ENCODE data around the gene PRKAR1B. TPM values are rescaled to one million over a fixed set of nuclear protein-coding genes. Genes with fewer than 3 reads are reported as not detected.

The PRKAR1B gene
- total and polyA plus RNA-seq, 8 donors, result 16.3 to 43.5 (median 37.6) TPM

DNA sequence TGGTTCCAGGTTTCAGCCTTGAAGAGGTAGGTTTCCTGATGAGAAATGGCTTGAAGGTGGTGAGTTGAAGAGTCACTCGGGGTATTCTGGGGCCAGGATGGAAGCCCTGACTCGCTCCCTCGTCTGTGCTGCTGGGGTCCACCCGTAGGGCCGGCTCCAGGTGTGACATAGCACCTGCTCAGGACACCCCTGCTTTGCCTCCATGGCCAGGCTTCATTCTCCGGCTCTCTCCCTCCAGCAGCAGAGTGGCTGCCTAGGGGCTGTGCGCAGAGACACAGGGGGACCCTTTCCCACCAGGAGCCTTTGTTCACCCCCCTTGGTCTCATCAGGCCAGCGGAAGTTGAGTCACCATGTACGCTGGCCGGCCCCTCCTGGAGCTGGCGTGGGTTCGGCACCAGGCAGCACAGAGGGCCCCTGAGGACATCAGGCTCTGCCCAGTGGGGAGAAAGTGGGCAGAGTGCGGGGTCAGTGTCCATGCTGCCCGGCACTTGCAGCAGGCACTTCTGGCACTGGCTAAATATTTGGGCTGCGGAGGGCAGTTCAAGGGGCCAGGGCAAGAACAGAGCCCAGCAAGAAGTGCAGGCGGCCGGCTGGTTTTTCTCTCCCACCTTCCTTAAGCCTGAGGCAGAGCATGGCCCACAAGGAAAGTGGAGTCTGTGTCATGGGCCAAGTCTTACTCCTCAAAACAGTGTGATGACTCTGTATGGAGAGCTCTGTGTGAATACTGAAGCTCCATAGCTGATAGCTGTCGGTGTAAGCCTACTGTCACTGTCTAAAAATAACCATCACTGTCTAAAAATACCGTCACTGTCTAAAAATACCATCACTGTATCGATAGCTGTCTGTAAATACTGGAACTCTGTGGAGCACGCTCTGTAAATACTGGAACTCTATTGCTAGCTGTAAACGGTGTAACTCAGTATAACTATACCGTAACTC lies 3.7 kb upstream of the PRKAR1B start:
- peaks cover 0 to 11% of the 10 kb centered on the region in 2 donors for H3K9me3 ChIP-seq
- H3K36me3 ChIP-seq, result peaks cover 0 to 34% of the 10 kb centered on the region in 2 donors
- no peak overlapping the region for H3K27ac ChIP-seq
- DNase-seq, result peak in 1 of 4 donors; percentile 15
- intact Hi-C loops (cut with DNase I), result no loop called here
- TF ChIP-seq, protein P1, sequence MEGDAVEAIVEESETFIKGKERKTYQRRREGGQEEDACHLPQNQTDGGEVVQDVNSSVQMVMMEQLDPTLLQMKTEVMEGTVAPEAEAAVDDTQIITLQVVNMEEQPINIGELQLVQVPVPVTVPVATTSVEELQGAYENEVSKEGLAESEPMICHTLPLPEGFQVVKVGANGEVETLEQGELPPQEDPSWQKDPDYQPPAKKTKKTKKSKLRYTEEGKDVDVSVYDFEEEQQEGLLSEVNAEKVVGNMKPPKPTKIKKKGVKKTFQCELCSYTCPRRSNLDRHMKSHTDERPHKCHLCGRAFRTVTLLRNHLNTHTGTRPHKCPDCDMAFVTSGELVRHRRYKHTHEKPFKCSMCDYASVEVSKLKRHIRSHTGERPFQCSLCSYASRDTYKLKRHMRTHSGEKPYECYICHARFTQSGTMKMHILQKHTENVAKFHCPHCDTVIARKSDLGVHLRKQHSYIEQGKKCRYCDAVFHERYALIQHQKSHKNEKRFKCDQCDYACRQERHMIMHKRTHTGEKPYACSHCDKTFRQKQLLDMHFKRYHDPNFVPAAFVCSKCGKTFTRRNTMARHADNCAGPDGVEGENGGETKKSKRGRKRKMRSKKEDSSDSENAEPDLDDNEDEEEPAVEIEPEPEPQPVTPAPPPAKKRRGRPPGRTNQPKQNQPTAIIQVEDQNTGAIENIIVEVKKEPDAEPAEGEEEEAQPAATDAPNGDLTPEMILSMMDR (IDR thresholded peaks at IDR 0.05), result no peak
- no peaks in the 10 kb centered on the region for H3K27me3 ChIP-seq
- peaks cover 6 to 16% of the 10 kb centered on the region in 2 donors for H3K4me1 ChIP-seq
- no peak for ATAC-seq
- H3K4me3 ChIP-seq, result no peak overlapping the region

DNA sequence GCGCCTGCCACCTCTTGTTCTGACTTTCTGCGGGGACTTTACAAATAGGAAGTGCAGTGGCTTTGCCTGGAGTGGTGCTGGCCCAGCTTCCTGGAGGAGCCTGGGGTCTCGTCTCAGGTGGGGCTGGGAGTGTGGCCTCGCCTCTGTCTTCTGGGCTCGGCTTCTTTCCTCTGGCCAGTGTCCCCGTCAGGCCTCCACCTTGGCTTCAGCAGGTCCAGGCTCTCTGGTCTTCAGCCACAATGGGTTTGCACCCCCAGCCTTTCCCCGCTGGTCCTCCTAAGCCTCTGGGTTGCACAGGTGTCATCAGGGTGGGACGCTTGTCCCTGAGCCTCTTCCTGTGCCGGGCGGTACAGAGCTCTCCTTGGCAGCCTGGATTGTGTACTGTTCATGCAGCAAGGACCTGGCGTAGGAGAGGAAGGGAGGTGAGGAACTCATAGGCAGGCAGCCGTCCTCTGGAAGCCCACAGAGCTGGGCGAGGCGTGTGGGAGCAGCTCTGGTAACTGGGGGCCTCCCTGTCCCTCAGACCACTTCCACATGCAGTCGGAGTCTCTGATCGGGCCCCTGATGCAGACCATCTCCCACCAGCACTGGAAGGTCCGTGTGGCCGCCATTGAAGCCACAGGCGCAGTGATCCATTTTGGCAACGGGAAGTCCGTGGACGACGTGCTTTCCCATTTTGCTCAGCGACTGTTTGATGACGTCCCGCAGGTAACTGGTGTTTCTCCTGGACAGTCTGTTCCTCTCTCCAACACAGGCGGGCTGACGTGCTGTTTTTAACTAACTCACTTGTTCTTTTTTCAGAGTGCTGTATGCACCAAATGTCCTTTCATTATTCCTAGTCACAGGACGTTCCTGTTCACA lies 2.3 kb upstream of the PRKAR1B start:
- TF ChIP-seq, protein P1 (IDR thresholded peaks at IDR 0.05), result no peak
- intact Hi-C loops (cut with DNase I), result no loop called here
- Histone ChIP-seq H3K9me3 (peaks cover 0 to 7% of the 10 kb centered on the region in 2 donors), H3K4me3 (no peak overlapping the region), H3K4me1 (peaks cover 6 to 17% of the 10 kb centered on the region in 2 donors), H3K36me3 (peaks cover 0 to 34% of the 10 kb centered on the region in 2 donors), H3K27me3 (no peaks in the 10 kb centered on the region), H3K27ac (no peak overlapping the region)
- ATAC-seq (no peak), DNase-seq (peak in 1 of 4 donors; percentile 24)

DNA sequence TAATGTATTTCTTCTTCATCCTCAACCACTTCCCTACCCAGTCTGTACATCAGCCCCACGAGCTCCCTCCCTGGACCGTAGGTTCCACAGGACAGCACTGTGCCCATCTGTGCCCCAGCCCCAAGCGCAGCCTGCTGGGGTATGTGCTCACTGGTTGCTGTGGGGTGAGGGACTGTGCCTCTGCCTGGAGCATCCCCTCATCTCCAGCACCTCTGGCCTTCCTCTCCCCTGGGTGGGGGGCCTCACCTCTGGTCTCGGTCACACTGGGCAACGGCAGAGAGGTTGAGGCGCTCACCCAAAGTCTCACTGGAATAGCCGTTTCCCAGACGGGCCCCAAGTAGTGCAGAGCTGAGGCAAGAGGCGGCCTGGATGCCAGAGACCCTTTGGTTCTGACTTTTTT lies 1.5 kb upstream of the PRKAR1B start:
- ATAC-seq (no peak), DNase-seq (peak in 1 of 4 donors; percentile 18)
- Histone ChIP-seq H3K36me3 (peaks cover 0 to 34% of the 10 kb centered on the region in 2 donors), H3K27ac (no peak overlapping the region), H3K27me3 (no peaks in the 10 kb centered on the region), H3K4me3 (no peak overlapping the region), H3K4me1 (peaks cover 6 to 17% of the 10 kb centered on the region in 2 donors), H3K9me3 (no peaks in the 10 kb centered on the region)
- intact Hi-C loops (cut with DNase I), result no loop called here
- TF ChIP-seq, protein P1 (IDR thresholded peaks at IDR 0.05), result no peak

DNA sequence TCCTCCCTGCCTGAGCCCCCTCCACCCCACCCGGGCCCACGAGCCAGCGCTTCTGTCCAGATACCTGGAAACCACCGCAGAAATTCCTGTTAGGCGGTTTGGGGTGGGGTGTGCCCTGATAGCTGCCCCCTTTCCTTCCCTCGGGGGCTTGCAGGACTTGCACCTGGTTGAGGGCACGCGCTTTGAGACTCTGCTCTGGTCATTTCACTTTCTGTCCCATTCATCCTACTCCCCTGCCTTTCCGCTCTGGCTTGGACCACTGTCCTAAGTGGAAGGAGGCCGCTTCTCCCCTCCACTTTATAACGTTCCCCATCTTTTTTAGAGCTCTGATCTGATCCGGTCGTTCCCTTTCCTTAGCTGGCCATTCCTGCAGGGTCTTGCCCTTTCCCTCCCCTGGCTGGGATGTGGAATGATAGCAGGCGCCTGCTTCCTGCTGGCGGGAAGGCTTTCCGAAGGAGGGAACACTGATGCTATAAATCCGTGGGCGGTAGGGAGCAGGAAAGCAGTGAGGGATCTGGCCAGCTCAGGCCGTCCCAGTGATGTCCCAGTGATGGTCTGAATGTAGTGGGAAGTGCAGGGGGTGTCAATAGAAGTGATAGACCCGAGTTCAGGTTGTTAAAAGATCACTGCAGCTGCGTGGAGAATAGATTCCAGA lies 852 bp upstream of the PRKAR1B start:
- Histone ChIP-seq H3K4me1 (peaks cover 6 to 17% of the 10 kb centered on the region in 2 donors), H3K9me3 (no peaks in the 10 kb centered on the region), H3K27ac (no peak overlapping the region), H3K36me3 (peaks cover 0 to 30% of the 10 kb centered on the region in 2 donors), H3K27me3 (no peaks in the 10 kb centered on the region), H3K4me3 (peak overlapping the region; percentile 73 to 75)
- no peak for ATAC-seq
- TF ChIP-seq, protein P1 (IDR thresholded peaks at IDR 0.05), result no peak
- peak in 2 of 4 donors; percentile 20 to 24 for DNase-seq
- intact Hi-C loops (cut with DNase I), result no loop called here
